WI38 (cell line): ENCODE measurements around the gene SMCHD1.
A peak's percentile ranks its signal among the peaks of the same experiment; 100 is the strongest.
"Not testable (repeated sequence)": the region's sequence is repeated elsewhere in the genome, so short reads cannot be mapped to it uniquely, and the experiment has no call there.

Source experiments
- H3K4me3 ChIP-seq: 2 replicates; pipeline ENCODE4 v1.5.1; 2011; ENCODE audit warnings: low read depth, mild to moderate bottlenecking, control low read depth, low read length
- CTCF ChIP-seq: IDR thresholded peaks from 2 replicates; pipeline ENCODE4 v1.5.1; 2012; ENCODE audit warnings: low read depth, mild to moderate bottlenecking, control low read depth, low read length

The SMCHD1 gene

GRCh38 chr18:2847317-2848246, 192.1 kb downstream of the SMCHD1 start:
- no peak for TF ChIP-seq CTCF
- peak overlapping the region; percentile 61 for H3K4me3 ChIP-seq

GRCh38 chr18:2848247-2849246, 193.0 kb downstream of the SMCHD1 start:
- no peak overlapping the region for H3K4me3 ChIP-seq
- no peak for TF ChIP-seq CTCF

GRCh38 chr18:2850816-2851215, 195.3 kb downstream of the SMCHD1 start:
- no peak overlapping the region for H3K4me3 ChIP-seq
- no peak for TF ChIP-seq CTCF

- no peak for TF ChIP-seq CTCF
- no peak overlapping the region for H3K4me3 ChIP-seq
Measured at GRCh38 chr18:2851771-2852170, 196.2 kb downstream of the SMCHD1 start.

GRCh38 chr18:2852460-2852859, 196.9 kb downstream of the SMCHD1 start:
- not testable (repeated sequence) for H3K4me3 ChIP-seq

- TF ChIP-seq CTCF: no peak
- no peak overlapping the region for H3K4me3 ChIP-seq
Measured at GRCh38 chr18:2853173-2853925, 197.8 kb downstream of the SMCHD1 start.

- no peak for TF ChIP-seq CTCF
- H3K4me3 ChIP-seq: no peak overlapping the region
Measured at GRCh38 chr18:2853926-2854664, 198.6 kb downstream of the SMCHD1 start.
